ENCODE measurements around the gene LGR6.

The LGR6 gene

GRCh38 chr1:202282025-202282371 lies 88.4 kb downstream of the LGR6 start:
- no peak overlapping the region for H3K4me3 Mint-ChIP-seq
- H3K4me1 Mint-ChIP-seq = peaks cover 4% of the 10 kb centered on the region
- no peaks in the 10 kb centered on the region for H3K9me3 Mint-ChIP-seq
- peaks cover 2% of the 10 kb centered on the region for H3K27me3 Mint-ChIP-seq
- H3K36me3 Mint-ChIP-seq = no peaks in the 10 kb centered on the region
- DNase-seq (ENCODE audit: low spot score in 2 of 2) (no peak), ATAC-seq (ENCODE audit: low read depth) (no peak)
- H3K27ac Mint-ChIP-seq = no peak overlapping the region

- Mint-ChIP-seq H3K9me3 (no peaks in the 10 kb centered on the region), H3K27me3 (peaks cover 5% of the 10 kb centered on the region), H3K4me1 (peaks cover 4% of the 10 kb centered on the region), H3K4me3 (no peak overlapping the region), H3K36me3 (no peaks in the 10 kb centered on the region), H3K27ac (no peak overlapping the region)
- DNase-seq (ENCODE audit: low spot score in 2 of 2) (no peak), ATAC-seq (ENCODE audit: low read depth) (no peak)
Measured at GRCh38 chr1:202282596-202283283, 89.1 kb downstream of the LGR6 start.

- Mint-ChIP-seq H3K27ac (no peak overlapping the region), H3K27me3 (peaks cover 5% of the 10 kb centered on the region), H3K4me3 (no peak overlapping the region), H3K4me1 (peaks cover 4% of the 10 kb centered on the region), H3K36me3 (no peaks in the 10 kb centered on the region), H3K9me3 (no peaks in the 10 kb centered on the region)
- DNase-seq (ENCODE audit: low spot score in 2 of 2) (no peak), ATAC-seq (ENCODE audit: low read depth) (peak; percentile 38)
Measured at GRCh38 chr1:202283379-202283844, 89.8 kb downstream of the LGR6 start.

GRCh38 chr1:202283991-202284390 lies 90.4 kb downstream of the LGR6 start:
- peaks cover 5% of the 10 kb centered on the region for H3K27me3 Mint-ChIP-seq
- H3K27ac Mint-ChIP-seq = no peak overlapping the region

GRCh38 chr1:202285908-202286307 lies 92.3 kb downstream of the LGR6 start:
- H3K27ac Mint-ChIP-seq = no peak overlapping the region
- H3K9me3 Mint-ChIP-seq = no peaks in the 10 kb centered on the region
- peaks cover 4% of the 10 kb centered on the region for H3K4me1 Mint-ChIP-seq
- H3K4me3 Mint-ChIP-seq = no peak overlapping the region
- ATAC-seq (ENCODE audit: low read depth) (no peak), DNase-seq (ENCODE audit: low spot score in 2 of 2) (no peak)
- peaks cover 4% of the 10 kb centered on the region for H3K27me3 Mint-ChIP-seq
- H3K36me3 Mint-ChIP-seq = no peaks in the 10 kb centered on the region

More at GRCh38 chr1:202283991-202284390, 90.4 kb downstream of the LGR6 start:
- Mint-ChIP-seq H3K4me3 (no peak overlapping the region), H3K9me3 (no peaks in the 10 kb centered on the region), H3K4me1 (peaks cover 4% of the 10 kb centered on the region), H3K36me3 (no peaks in the 10 kb centered on the region)
- ATAC-seq (ENCODE audit: low read depth) = no peak
- no peak for DNase-seq (ENCODE audit: low spot score in 2 of 2)

GRCh38 chr1:202286622-202287097 lies 93.1 kb downstream of the LGR6 start:
- H3K4me3 Mint-ChIP-seq = no peak overlapping the region
- no peaks in the 10 kb centered on the region for H3K36me3 Mint-ChIP-seq
- peaks cover 4% of the 10 kb centered on the region for H3K4me1 Mint-ChIP-seq
- DNase-seq (ENCODE audit: low spot score in 2 of 2) (no peak), ATAC-seq (ENCODE audit: low read depth) (no peak)
- H3K27me3 Mint-ChIP-seq = peaks cover 4% of the 10 kb centered on the region
- H3K27ac Mint-ChIP-seq = no peak overlapping the region
- H3K9me3 Mint-ChIP-seq = no peaks in the 10 kb centered on the region

GRCh38 chr1:202287196-202287595 lies 93.6 kb downstream of the LGR6 start:
- H3K9me3 Mint-ChIP-seq = no peaks in the 10 kb centered on the region
- H3K4me1 Mint-ChIP-seq = peaks cover 4% of the 10 kb centered on the region
- DNase-seq (ENCODE audit: low spot score in 2 of 2) = no peak
- no peak overlapping the region for H3K27ac Mint-ChIP-seq
- peaks cover 7% of the 10 kb centered on the region for H3K27me3 Mint-ChIP-seq
- no peak overlapping the region for H3K4me3 Mint-ChIP-seq
- ATAC-seq (ENCODE audit: low read depth) = no peak
- no peaks in the 10 kb centered on the region for H3K36me3 Mint-ChIP-seq

- Mint-ChIP-seq H3K27me3 (peaks cover 9% of the 10 kb centered on the region), H3K36me3 (no peaks in the 10 kb centered on the region), H3K9me3 (no peaks in the 10 kb centered on the region), H3K27ac (no peak overlapping the region), H3K4me1 (peaks cover 4% of the 10 kb centered on the region), H3K4me3 (no peak overlapping the region)
- ATAC-seq (ENCODE audit: low read depth) (no peak), DNase-seq (ENCODE audit: low spot score in 2 of 2) (no peak)
Measured at GRCh38 chr1:202288177-202288576, 94.6 kb downstream of the LGR6 start.

- no peak overlapping the region for H3K27ac Mint-ChIP-seq
- ATAC-seq (ENCODE audit: low read depth) (no peak), DNase-seq (ENCODE audit: low spot score in 2 of 2) (no peak)
- no peak overlapping the region for H3K4me3 Mint-ChIP-seq
- H3K9me3 Mint-ChIP-seq = no peaks in the 10 kb centered on the region
- peaks cover 10% of the 10 kb centered on the region for H3K27me3 Mint-ChIP-seq
- H3K4me1 Mint-ChIP-seq = peaks cover 3% of the 10 kb centered on the region
- H3K36me3 Mint-ChIP-seq = no peaks in the 10 kb centered on the region
Measured at GRCh38 chr1:202289009-202289408, 95.4 kb downstream of the LGR6 start.

- H3K36me3 Mint-ChIP-seq = no peaks in the 10 kb centered on the region
- peaks cover 10% of the 10 kb centered on the region for H3K27me3 Mint-ChIP-seq
- H3K4me3 Mint-ChIP-seq = no peak overlapping the region
- ATAC-seq (ENCODE audit: low read depth) = no peak
- no peak for DNase-seq (ENCODE audit: low spot score in 2 of 2)
- H3K27ac Mint-ChIP-seq = no peak overlapping the region
- H3K4me1 Mint-ChIP-seq = no peaks in the 10 kb centered on the region
- no peaks in the 10 kb centered on the region for H3K9me3 Mint-ChIP-seq
Measured at GRCh38 chr1:202291001-202291400, 97.4 kb downstream of the LGR6 start.

GRCh38 chr1:202291961-202292712 lies 98.5 kb downstream of the LGR6 start:
- H3K4me1 Mint-ChIP-seq = no peaks in the 10 kb centered on the region
- H3K27ac Mint-ChIP-seq = no peak overlapping the region
- no peaks in the 10 kb centered on the region for H3K9me3 Mint-ChIP-seq
- H3K4me3 Mint-ChIP-seq = no peak overlapping the region
- no peaks in the 10 kb centered on the region for H3K36me3 Mint-ChIP-seq
- H3K27me3 Mint-ChIP-seq = peaks cover 10% of the 10 kb centered on the region
- ATAC-seq (ENCODE audit: low read depth) = no peak
- DNase-seq (ENCODE audit: low spot score in 2 of 2) = no peak

GRCh38 chr1:202292773-202293172 lies 99.2 kb downstream of the LGR6 start:
- H3K4me1 Mint-ChIP-seq = no peaks in the 10 kb centered on the region
- no peak for ATAC-seq (ENCODE audit: low read depth)
- peaks cover 7% of the 10 kb centered on the region for H3K27me3 Mint-ChIP-seq
- no peak overlapping the region for H3K4me3 Mint-ChIP-seq
- DNase-seq (ENCODE audit: low spot score in 2 of 2) = no peak
- H3K36me3 Mint-ChIP-seq = no peaks in the 10 kb centered on the region
- no peak overlapping the region for H3K27ac Mint-ChIP-seq
- no peaks in the 10 kb centered on the region for H3K9me3 Mint-ChIP-seq

- DNase-seq (ENCODE audit: low spot score in 2 of 2) (no peak), ATAC-seq (ENCODE audit: low read depth) (no peak)
- no peak overlapping the region for H3K4me3 Mint-ChIP-seq
- no peak overlapping the region for H3K27ac Mint-ChIP-seq
- H3K36me3 Mint-ChIP-seq = no peaks in the 10 kb centered on the region
- peaks cover 10% of the 10 kb centered on the region for H3K27me3 Mint-ChIP-seq
- H3K4me1 Mint-ChIP-seq = no peaks in the 10 kb centered on the region
- H3K9me3 Mint-ChIP-seq = no peaks in the 10 kb centered on the region
Measured at GRCh38 chr1:202293569-202293968, 100.0 kb downstream of the LGR6 start.

- Mint-ChIP-seq H3K36me3 (no peaks in the 10 kb centered on the region), H3K27me3 (peaks cover 11% of the 10 kb centered on the region)
- no peak for DNase-seq (ENCODE audit: low spot score in 2 of 2)
Measured at GRCh38 chr1:202302166-202302565, 108.6 kb downstream of the LGR6 start.

More at GRCh38 chr1:202302166-202302565, 108.6 kb downstream of the LGR6 start:
- Mint-ChIP-seq H3K4me3 (no peak overlapping the region), H3K4me1 (no peaks in the 10 kb centered on the region), H3K9me3 (no peaks in the 10 kb centered on the region), H3K27ac (no peak overlapping the region)
- ATAC-seq (ENCODE audit: low read depth) = no peak

All from memory B cell (primary cell).